ENCODE measurements around the gene PDGFA. TPM values are rescaled to one million over a fixed set of nuclear protein-coding genes. Genes with fewer than 3 reads are reported as not detected.
A peak's percentile ranks its signal among the peaks of the same experiment; 100 is the strongest.

The PDGFA gene
- total and polyA plus RNA-seq, 12 donors: 2.9 to 28.6 (median 13.6) TPM

DNA sequence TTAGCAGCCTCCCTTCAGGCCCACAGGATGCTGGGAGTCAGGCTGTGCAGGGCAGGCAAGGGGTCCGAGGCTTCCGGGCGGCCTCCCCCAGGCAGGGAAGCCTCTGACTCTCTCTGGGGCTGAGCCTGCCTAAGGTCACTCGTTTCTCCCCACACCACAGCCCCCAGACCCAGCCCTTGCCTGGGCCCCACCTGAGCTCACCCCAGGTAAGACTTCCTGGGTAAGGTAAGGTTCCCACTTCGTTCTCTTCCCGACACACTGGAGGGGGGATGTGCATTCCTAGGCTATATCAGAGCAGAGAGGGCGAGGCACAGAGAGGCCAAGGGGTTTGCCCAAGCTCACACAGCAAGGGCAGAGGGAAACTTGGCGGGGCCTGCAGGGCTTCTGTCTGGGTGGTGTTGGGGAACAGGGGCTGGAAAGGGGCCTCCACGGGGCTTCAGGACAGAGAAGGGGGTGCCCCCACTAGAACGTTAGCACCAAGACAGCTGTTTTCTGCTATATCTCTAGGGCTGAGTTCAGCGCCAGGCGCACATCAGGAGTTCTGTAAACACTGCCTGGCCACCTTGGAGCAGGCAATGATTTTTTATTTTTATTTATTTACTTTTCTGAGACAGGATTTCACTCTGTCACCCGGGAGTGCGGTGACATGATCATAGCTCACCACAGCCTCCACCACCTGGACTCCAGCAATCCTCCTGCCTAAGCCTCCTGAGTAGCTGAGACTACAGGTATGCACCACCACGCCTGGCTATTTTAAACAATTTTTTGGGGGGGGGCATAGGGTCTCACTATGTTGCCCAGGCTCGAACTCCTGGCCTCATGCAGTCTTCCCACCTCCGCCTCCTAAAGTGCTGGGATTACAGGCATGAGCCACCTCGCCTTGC lies 24.9 kb upstream of the PDGFA start:
- intact Hi-C loops (cut with DNase I): no loop called here
- Histone ChIP-seq H3K27ac (no peak overlapping the region), H3K9me3 (replicated peaks in 1 of 3) (no peaks in the 10 kb centered on the region), H3K4me3 (no peak overlapping the region), H3K27me3 (no peaks in the 10 kb centered on the region), H3K4me1 (replicated peaks in 1 of 2) (peaks cover 0 to 4% of the 10 kb centered on the region in 2 donors), H3K36me3 (replicated peaks in 1 of 2) (no peaks in the 10 kb centered on the region)
- 90 to 95% (median 93%) methylated on average over 12 to 18 of the region's 18 CpGs for WGBS, 4 donors
- TF ChIP-seq POLR2A (IDR thresholded peaks at IDR 0.05): no peak
- TF ChIP-seq, protein P1, sequence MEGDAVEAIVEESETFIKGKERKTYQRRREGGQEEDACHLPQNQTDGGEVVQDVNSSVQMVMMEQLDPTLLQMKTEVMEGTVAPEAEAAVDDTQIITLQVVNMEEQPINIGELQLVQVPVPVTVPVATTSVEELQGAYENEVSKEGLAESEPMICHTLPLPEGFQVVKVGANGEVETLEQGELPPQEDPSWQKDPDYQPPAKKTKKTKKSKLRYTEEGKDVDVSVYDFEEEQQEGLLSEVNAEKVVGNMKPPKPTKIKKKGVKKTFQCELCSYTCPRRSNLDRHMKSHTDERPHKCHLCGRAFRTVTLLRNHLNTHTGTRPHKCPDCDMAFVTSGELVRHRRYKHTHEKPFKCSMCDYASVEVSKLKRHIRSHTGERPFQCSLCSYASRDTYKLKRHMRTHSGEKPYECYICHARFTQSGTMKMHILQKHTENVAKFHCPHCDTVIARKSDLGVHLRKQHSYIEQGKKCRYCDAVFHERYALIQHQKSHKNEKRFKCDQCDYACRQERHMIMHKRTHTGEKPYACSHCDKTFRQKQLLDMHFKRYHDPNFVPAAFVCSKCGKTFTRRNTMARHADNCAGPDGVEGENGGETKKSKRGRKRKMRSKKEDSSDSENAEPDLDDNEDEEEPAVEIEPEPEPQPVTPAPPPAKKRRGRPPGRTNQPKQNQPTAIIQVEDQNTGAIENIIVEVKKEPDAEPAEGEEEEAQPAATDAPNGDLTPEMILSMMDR (IDR thresholded peaks at IDR 0.05): no peak
- DNase-seq: no peak

- no peaks in the 10 kb centered on the region for H3K27me3 ChIP-seq
- H3K27ac ChIP-seq: peak overlapping the region in 2 of 5 donors; percentile 33 to 59
- WGBS, 4 donors: 90 to 96% (median 90%) methylated on average over 11 to 18 of the region's 18 CpGs
- peaks cover 1 to 4% of the 10 kb centered on the region in 2 donors for H3K4me1 ChIP-seq (replicated peaks in 1 of 2)
- H3K9me3 ChIP-seq (replicated peaks in 1 of 3): no peaks in the 10 kb centered on the region
- TF ChIP-seq, protein P1 (IDR thresholded peaks at IDR 0.05): no peak
- no peak for TF ChIP-seq POLR2A (IDR thresholded peaks at IDR 0.05)
- H3K36me3 ChIP-seq (replicated peaks in 1 of 2): no peaks in the 10 kb centered on the region
- no peak for DNase-seq
- intact Hi-C loops (cut with DNase I): no loop called here
- H3K4me3 ChIP-seq: no peak overlapping the region
Measured at GRCh38 chr7:543501-544337, 24.1 kb upstream of the PDGFA start.

- WGBS, 4 donors: 50 to 58% (median 52%) methylated on average over 11 to 27 of the region's 27 CpGs
- no peaks in the 10 kb centered on the region for H3K9me3 ChIP-seq (replicated peaks in 1 of 3)
- peaks cover 6 to 9% of the 10 kb centered on the region in 2 donors for H3K4me1 ChIP-seq (replicated peaks in 1 of 2)
- peak overlapping the region in 2 of 5 donors; percentile 33 to 59 for H3K27ac ChIP-seq
- TF ChIP-seq, protein P1 (IDR thresholded peaks at IDR 0.05): no peak
- TF ChIP-seq POLR2A (IDR thresholded peaks at IDR 0.05): no peak
- H3K27me3 ChIP-seq: no peaks in the 10 kb centered on the region
- H3K4me3 ChIP-seq: no peak overlapping the region
- DNase-seq: peak; percentile 43 to 82 (median 68)
- intact Hi-C loops (cut with DNase I): no loop called here
- no peaks in the 10 kb centered on the region for H3K36me3 ChIP-seq (replicated peaks in 1 of 2)
Measured at GRCh38 chr7:542713-543500, 23.3 kb upstream of the PDGFA start.
